ENCODE data around the gene TUBAL3.
"Not testable (repeated sequence)": the region's sequence is repeated elsewhere in the genome, so short reads cannot be mapped to it uniquely, and the experiment has no call there.

The TUBAL3 gene

GRCh38 chr10:5419466-5420094, 15.0 kb upstream of the TUBAL3 start:
- DNase-seq = no peak

- no peak for DNase-seq
These were observed 14.0 kb upstream of the TUBAL3 start for GRCh38 chr10:5418584-5418983.

GRCh38 chr10:5416981-5417380, 12.4 kb upstream of the TUBAL3 start:
- no peak for DNase-seq

GRCh38 chr10:5413012-5413938, 8.6 kb upstream of the TUBAL3 start:
- peak; percentile 24 to 29 (median 28) for DNase-seq

- DNase-seq = peak; percentile 86 to 93 (median 87)
These were observed 7.8 kb upstream of the TUBAL3 start, which contains the start of gene NET1 for GRCh38 chr10:5412277-5412941. NET1 (plus strand) TSS chr10:5412557; CDS start chr10:5412693, 136 bp downstream.

GRCh38 chr10:5411941-5412276, 7.3 kb upstream of the TUBAL3 start:
- no peak for DNase-seq

- DNase-seq = not testable (repeated sequence)
These were observed 6.2 kb upstream of the TUBAL3 start for GRCh38 chr10:5410787-5411186.

- no peak for DNase-seq
These were observed 2.3 kb upstream of the TUBAL3 start for GRCh38 chr10:5406918-5407317.

- DNase-seq = no peak
These were observed 1.8 kb downstream of the TUBAL3 start for GRCh38 chr10:5402798-5403197.

- DNase-seq = no peak
These were observed 4.0 kb downstream of the TUBAL3 start for GRCh38 chr10:5400468-5401240.

GRCh38 chr10:5399332-5399731, 5.3 kb downstream of the TUBAL3 start:
- no peak for DNase-seq

GRCh38 chr10:5396556-5397300, 7.9 kb downstream of the TUBAL3 start:
- no peak for DNase-seq

GRCh38 chr10:5395168-5395567, 9.5 kb downstream of the TUBAL3 start:
- DNase-seq = no peak

GRCh38 chr10:5393529-5393928, 11.1 kb downstream of the TUBAL3 start:
- no peak for DNase-seq

GRCh38 chr10:5391790-5392189, 12.8 kb downstream of the TUBAL3 start:
- DNase-seq = no peak

GRCh38 chr10:5390607-5391205, 13.9 kb downstream of the TUBAL3 start:
- DNase-seq = no peak

- DNase-seq = no peak
These were observed 17.5 kb downstream of the TUBAL3 start for GRCh38 chr10:5387169-5387568.

GRCh38 chr10:5385224-5385623, 19.4 kb downstream of the TUBAL3 start:
- DNase-seq = peak in 2 of 3 donors; percentile 6 to 13

- no peak for DNase-seq
These were observed 23.4 kb downstream of the TUBAL3 start for GRCh38 chr10:5381187-5381586.

GRCh38 chr10:5380395-5380794, 24.2 kb downstream of the TUBAL3 start:
- not testable (repeated sequence) for DNase-seq

GRCh38 chr10:5379202-5379601, 25.4 kb downstream of the TUBAL3 start:
- DNase-seq = not testable (repeated sequence)

- DNase-seq = no peak
These were observed 28.2 kb downstream of the TUBAL3 start for GRCh38 chr10:5376450-5376849.
